ENCODE data around the gene PRRT1.
A peak's percentile ranks its signal among the peaks of the same experiment; 100 is the strongest.

PRRT1 gene

GRCh38 chr6:32196682-32197616 is 45.2 kb upstream of the PRRT1 start:
- TF ChIP-seq REST (IDR thresholded peaks at IDR 0.05; ENCODE audit: insufficient read depth in 1 of 2, low read depth in 2 of 2, low read length in 2 of 2) (no peak), POLR2AphosphoS5 (IDR thresholded peaks at IDR 0.05; ENCODE audit: low read depth, low read length) (no peak), FOXP2 (optimal IDR thresholded peaks at IDR 0.05; ENCODE audit: borderline replicate concordance, extremely low read depth, extremely low read length, insufficient read depth) (no peak), SIN3A (IDR thresholded peaks at IDR 0.05; ENCODE audit: borderline replicate concordance, insufficient read depth, low read length) (no peak), TAF1 (IDR thresholded peaks at IDR 0.05; ENCODE audit: borderline replicate concordance, insufficient read depth, low read length) (no peak)

GRCh38 chr6:32195902-32196681 is 44.4 kb upstream of the PRRT1 start:
- TF ChIP-seq FOXP2 (optimal IDR thresholded peaks at IDR 0.05; ENCODE audit: borderline replicate concordance, extremely low read depth, extremely low read length, insufficient read depth), result no peak
- peak; percentile 91 for TF ChIP-seq POLR2AphosphoS5 (IDR thresholded peaks at IDR 0.05; ENCODE audit: low read depth, low read length)
- no peak; the same call in 1 of the 2 replicates for TF ChIP-seq SIN3A (IDR thresholded peaks at IDR 0.05; ENCODE audit: borderline replicate concordance, insufficient read depth, low read length)
- no peak for TF ChIP-seq REST (IDR thresholded peaks at IDR 0.05; ENCODE audit: insufficient read depth in 1 of 2, low read depth in 2 of 2, low read length in 2 of 2)
- TF ChIP-seq TAF1 (IDR thresholded peaks at IDR 0.05; ENCODE audit: borderline replicate concordance, insufficient read depth, low read length), result 0 out of 2 replicates have a peak, but pooled peaks have one; percentile 56

- TF ChIP-seq SIN3A (IDR thresholded peaks at IDR 0.05; ENCODE audit: borderline replicate concordance, insufficient read depth, low read length), result no peak
- no peak for TF ChIP-seq FOXP2 (optimal IDR thresholded peaks at IDR 0.05; ENCODE audit: borderline replicate concordance, extremely low read depth, extremely low read length, insufficient read depth)
- no peak for TF ChIP-seq TAF1 (IDR thresholded peaks at IDR 0.05; ENCODE audit: borderline replicate concordance, insufficient read depth, low read length)
- TF ChIP-seq REST (IDR thresholded peaks at IDR 0.05; ENCODE audit: insufficient read depth in 1 of 2, low read depth in 2 of 2, low read length in 2 of 2), result no peak
- TF ChIP-seq POLR2AphosphoS5 (IDR thresholded peaks at IDR 0.05; ENCODE audit: low read depth, low read length), result no peak
Measured at GRCh38 chr6:32195652-32195901, 43.8 kb upstream of the PRRT1 start.

- TF ChIP-seq FOXP2 (optimal IDR thresholded peaks at IDR 0.05; ENCODE audit: borderline replicate concordance, extremely low read depth, extremely low read length, insufficient read depth), result no peak
- peak; percentile 40 for TF ChIP-seq POLR2AphosphoS5 (IDR thresholded peaks at IDR 0.05; ENCODE audit: low read depth, low read length)
- no peak for TF ChIP-seq SIN3A (IDR thresholded peaks at IDR 0.05; ENCODE audit: borderline replicate concordance, insufficient read depth, low read length)
- no peak; a peak in 1 of 4 replicates for TF ChIP-seq REST (IDR thresholded peaks at IDR 0.05; ENCODE audit: insufficient read depth in 1 of 2, low read depth in 2 of 2, low read length in 2 of 2)
Measured at GRCh38 chr6:32194825-32195651, 43.3 kb upstream of the PRRT1 start.
